NCI-H510A treated with DMSO at 0.1 percent for 48 hours (cell line): ENCODE measurements around the gene ZNF112.

Experiments
- DNase-seq: peaks from one replicate; lab custom pipeline; 2025; lab: John Stamatoyannopoulos, UW

ZNF112 gene

DNA sequence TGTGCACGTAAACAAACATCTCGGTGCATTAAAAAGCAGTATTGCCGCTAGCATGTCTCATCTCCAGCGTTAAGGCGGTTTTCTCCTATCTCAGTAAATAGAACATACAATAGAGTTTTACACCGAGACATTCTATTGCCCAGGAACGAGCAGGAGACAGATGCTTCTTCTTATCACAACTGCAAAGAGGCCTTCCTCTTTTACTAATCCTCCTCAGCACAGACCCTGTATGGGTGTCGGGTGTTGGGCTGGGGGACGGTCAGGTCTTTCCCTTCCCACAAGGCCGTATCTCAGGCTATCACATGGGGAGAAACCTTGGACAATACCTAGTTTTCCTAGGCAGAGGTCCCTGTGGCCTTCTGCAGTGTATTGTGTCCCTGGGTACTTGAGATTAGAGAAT lies 75.6 kb downstream of the ZNF112 start:
- no peak for DNase-seq

DNA sequence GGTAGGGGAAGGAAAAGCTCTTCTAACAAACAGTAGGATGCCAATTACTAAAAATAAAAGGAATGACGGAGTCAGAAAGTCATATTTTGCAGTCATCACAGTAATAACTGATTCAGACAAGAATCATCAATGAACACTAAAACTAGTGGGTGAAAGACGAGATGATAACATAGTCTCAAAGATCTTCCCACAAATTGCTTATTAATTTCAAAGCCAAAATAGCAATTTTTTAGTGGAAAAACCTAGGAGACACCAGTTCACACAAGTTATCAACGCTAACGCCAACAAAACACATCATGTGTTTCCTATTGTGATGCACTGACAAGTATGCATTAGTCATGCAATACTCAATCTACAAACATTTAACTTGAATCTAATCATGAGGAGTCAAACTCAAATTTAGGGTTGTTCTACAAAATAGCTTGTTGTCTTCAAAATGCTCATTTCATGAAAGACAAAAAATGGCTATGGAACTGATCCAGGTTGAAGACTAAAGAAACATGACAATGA lies 78.2 kb downstream of the ZNF112 start:
- no peak for DNase-seq

DNA sequence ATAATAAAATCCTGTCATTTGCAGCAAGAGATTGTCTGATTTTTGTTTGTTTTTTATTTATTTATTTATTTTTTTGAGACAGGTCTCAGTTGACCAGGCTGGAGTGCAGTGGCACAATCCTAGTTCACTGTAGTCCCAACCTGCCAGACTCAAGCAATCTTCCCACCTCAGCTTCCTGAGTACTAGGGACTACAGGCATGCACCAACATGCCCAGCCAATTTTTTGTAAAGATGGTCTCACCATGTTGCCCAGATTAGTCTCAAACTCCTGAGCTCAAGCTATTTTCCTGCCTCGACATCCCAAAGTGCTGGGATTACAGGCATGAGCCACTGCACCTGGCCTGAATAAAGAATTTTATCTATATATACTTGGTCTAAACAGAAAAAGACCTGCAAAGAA lies 79.1 kb downstream of the ZNF112 start:
- no peak for DNase-seq
